Hepatocyte (in vitro differentiated cells): ENCODE measurements around the gene HS3ST5. TPM values are rescaled to one million over a fixed set of nuclear protein-coding genes. Genes with fewer than 3 reads are reported as not detected.

Experiments
- DNase-seq: peaks from one replicate; pipeline ENCODE4 v3.0.0-alpha.2; 2016; ENCODE audit warnings: low spot score
- H2AFZ ChIP-seq: fragments of 200-600 bp; sonication (generic); 2 replicates; pipeline ENCODE4 v1.6.0; 2016; ENCODE audit warnings: antibody characterized with exemption, mild to moderate bottlenecking
- H3K27ac ChIP-seq: fragments of 200-600 bp; sonication (generic); 2 replicates; pipeline ENCODE4 v1.5.1; 2016; ENCODE audit warnings: mild to moderate bottlenecking
- H3K27me3 ChIP-seq: fragments of 200-600 bp; sonication (generic); 2 replicates; pipeline ENCODE4 v1.6.1; 2016
- H3K36me3 ChIP-seq: fragments of 200-600 bp; sonication (generic); replicated peaks from 2 replicates; pipeline ENCODE4 v1.5.1; 2016; ENCODE audit warnings: low read depth; ENCODE audit not compliant: insufficient read depth
- H3K4me1 ChIP-seq: fragments of 200-600 bp; sonication (generic); 2 replicates; pipeline ENCODE4 v1.5.1; 2016; ENCODE audit warnings: mild to moderate bottlenecking, moderate library complexity; ENCODE audit not compliant: insufficient read depth
- H3K4me2 ChIP-seq: fragments of 200-600 bp; sonication (generic); 2 replicates; pipeline ENCODE4 v1.6.0; 2016
- H3K4me3 ChIP-seq: fragments of 200-600 bp; sonication (generic); 2 replicates; pipeline ENCODE4 v1.5.1; 2016; ENCODE audit warnings: mild to moderate bottlenecking
- H3K79me2 ChIP-seq: fragments of 200-600 bp; sonication (generic); 2 replicates; pipeline ENCODE4 v1.6.0; 2017; ENCODE audit warnings: mild to moderate bottlenecking
- H3K9me2 ChIP-seq: fragments of 200-600 bp; sonication (generic); replicated peaks from 2 replicates; pipeline ENCODE4 v1.6.0; 2017; ENCODE audit warnings: mild to moderate bottlenecking; ENCODE audit not compliant: insufficient read depth
- H3K9me3 ChIP-seq: fragments of 200-600 bp; sonication (generic); 2 replicates; pipeline ENCODE4 v1.5.1; 2016; ENCODE audit warnings: low read depth, mild to moderate bottlenecking
- H4K20me1 ChIP-seq: fragments of 200-600 bp; sonication (generic); 2 replicates; pipeline ENCODE4 v1.6.0; 2016; ENCODE audit warnings: mild to moderate bottlenecking; ENCODE audit not compliant: insufficient read depth, poor library complexity, severe bottlenecking
- EZH2 ChIP-seq: fragments of 200-600 bp; sonication (generic); IDR thresholded peaks from 2 replicates; pipeline ENCODE4 v1.6.1; 2016; ENCODE audit warnings: antibody characterized with exemption, mild to moderate bottlenecking, borderline replicate concordance
- EZH2phosphoT487 ChIP-seq: fragments of 200-600 bp; sonication (generic); IDR thresholded peaks from one replicate; pipeline ENCODE4 v1.6.1; 2018; ENCODE audit warnings: antibody characterized with exemption, mild to moderate bottlenecking, low read depth, moderate library complexity; ENCODE audit not compliant: unreplicated experiment, severe bottlenecking
- WGBS: methylation state at CpG from one replicate; pipeline ENCODE4 v1.1.6; 2016; ENCODE audit warnings: low lambda C conversion rate; ENCODE audit errors: missing lambda C conversion rate; 5-methylcytosine and 5-hydroxymethylcytosine counted together
- polyA plus RNA-seq: library from polyadenylated mRNA; unstranded; fragments of >200 nt; fragmentation: Nextera tagmentation; extraction: Ambion mirVana; gene quantifications from 2 replicates; pipeline ENCODE4 v1.2.1, GENCODE V29; 2016
- total RNA-seq: library from RNA; depleted of rRNA; stranded (reverse); fragments of >200 nt; gene quantifications from 2 replicates; pipeline ENCODE4 v1.2.3, GENCODE V29; 2014
- TF ChIP-seq, protein P1 (sequence below): fragments of 200-600 bp; sonication (generic); IDR thresholded peaks from 2 replicates; pipeline ENCODE4 v1.5.1; 2016; ENCODE audit warnings: antibody characterized with exemption, mild to moderate bottlenecking; ENCODE audit not compliant: poor library complexity

Gene HS3ST5
- total and polyA plus RNA-seq, 2 experiments from 2014 or later = 0.73 to 1.4 TPM

DNA sequence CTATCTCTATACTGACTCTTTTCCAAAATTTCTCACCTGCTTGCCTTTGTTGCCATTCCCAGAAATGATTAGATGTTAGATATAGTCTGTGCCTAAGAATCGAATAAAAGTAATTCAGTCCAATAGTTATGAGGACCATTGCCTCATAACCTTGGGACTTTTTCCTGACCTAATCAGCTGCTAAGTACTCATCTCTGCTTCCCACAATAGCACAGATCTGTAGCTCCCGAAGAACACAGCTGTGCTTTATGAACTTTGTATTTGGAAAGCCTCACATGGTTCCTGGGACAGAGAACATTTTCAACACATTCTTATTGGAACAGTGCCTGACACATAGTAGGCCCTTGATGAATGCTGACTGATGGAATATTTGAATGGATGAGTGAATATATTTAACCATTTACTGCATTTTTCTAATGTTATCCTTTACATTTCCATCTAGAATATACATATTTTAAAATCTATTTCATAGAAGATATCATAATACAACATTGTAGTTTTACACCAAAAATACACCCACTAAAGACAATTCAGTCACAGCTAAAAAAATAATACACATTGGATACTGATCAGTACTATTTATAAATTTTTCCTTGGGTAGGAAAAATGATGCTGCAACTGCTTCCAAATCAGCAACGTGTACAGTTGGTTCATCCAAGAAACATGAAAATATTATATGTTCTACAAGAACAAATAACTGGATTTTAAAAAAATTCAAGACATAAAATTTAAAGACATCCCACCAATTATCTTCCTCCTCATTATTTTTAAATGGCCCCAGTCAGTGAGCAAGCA lies 53.9 kb downstream of the HS3ST5 start:
- Histone ChIP-seq H3K36me3 (no peaks in the 10 kb centered on the region), H3K79me2 (no peaks in the 10 kb centered on the region), H2AFZ (no peak overlapping the region), H3K9me2 (no peaks in the 10 kb centered on the region), H3K9me3 (no peaks in the 10 kb centered on the region), H3K4me1 (no peaks in the 10 kb centered on the region), H3K4me3 (no peak overlapping the region), H3K4me2 (no peak overlapping the region), H3K27me3 (no peaks in the 10 kb centered on the region), H4K20me1 (no peaks in the 10 kb centered on the region), H3K27ac (no peak overlapping the region)
- 93% methylated on average over 3 of the region's 3 CpGs for WGBS
- no peak for DNase-seq
- TF ChIP-seq, protein P1, sequence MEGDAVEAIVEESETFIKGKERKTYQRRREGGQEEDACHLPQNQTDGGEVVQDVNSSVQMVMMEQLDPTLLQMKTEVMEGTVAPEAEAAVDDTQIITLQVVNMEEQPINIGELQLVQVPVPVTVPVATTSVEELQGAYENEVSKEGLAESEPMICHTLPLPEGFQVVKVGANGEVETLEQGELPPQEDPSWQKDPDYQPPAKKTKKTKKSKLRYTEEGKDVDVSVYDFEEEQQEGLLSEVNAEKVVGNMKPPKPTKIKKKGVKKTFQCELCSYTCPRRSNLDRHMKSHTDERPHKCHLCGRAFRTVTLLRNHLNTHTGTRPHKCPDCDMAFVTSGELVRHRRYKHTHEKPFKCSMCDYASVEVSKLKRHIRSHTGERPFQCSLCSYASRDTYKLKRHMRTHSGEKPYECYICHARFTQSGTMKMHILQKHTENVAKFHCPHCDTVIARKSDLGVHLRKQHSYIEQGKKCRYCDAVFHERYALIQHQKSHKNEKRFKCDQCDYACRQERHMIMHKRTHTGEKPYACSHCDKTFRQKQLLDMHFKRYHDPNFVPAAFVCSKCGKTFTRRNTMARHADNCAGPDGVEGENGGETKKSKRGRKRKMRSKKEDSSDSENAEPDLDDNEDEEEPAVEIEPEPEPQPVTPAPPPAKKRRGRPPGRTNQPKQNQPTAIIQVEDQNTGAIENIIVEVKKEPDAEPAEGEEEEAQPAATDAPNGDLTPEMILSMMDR = no peak
- TF ChIP-seq EZH2phosphoT487 (no peak), EZH2 (no peak)

DNA sequence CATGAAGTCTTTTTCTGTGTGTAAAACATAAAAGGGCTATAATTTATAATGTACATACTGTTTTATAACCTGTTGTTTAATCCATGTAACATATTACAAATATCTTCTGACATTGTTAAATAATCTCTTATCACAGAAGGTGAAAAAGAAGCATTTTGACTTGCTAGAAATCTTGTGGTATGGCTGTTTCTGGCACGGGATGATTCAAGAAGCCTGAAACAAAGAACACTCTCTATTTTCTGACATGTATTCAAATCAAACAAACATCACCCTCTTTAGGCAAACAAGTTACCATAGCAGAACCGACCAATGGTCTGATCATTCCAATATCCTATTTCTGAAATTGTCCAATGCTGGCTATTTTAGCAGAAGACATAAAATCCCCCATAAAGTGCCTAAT lies 55.4 kb downstream of the HS3ST5 start:
- Histone ChIP-seq H4K20me1 (no peaks in the 10 kb centered on the region), H3K4me3 (no peak overlapping the region), H3K27me3 (no peaks in the 10 kb centered on the region), H3K4me2 (no peak overlapping the region), H3K4me1 (no peaks in the 10 kb centered on the region), H3K27ac (no peak overlapping the region), H3K9me2 (no peaks in the 10 kb centered on the region), H3K36me3 (no peaks in the 10 kb centered on the region), H3K79me2 (no peaks in the 10 kb centered on the region), H3K9me3 (no peaks in the 10 kb centered on the region), H2AFZ (no peak overlapping the region)
- DNase-seq = no peak
- 68% methylated on average over 2 of the region's 2 CpGs for WGBS
- TF ChIP-seq EZH2phosphoT487 (no peak), EZH2 (no peak)
- TF ChIP-seq, protein P1 = no peak

- no peak overlapping the region for H3K4me3 ChIP-seq
- H2AFZ ChIP-seq = no peak overlapping the region
- WGBS = 87% methylated on average over 2 of the region's 2 CpGs
- TF ChIP-seq EZH2phosphoT487 (no peak), EZH2 (no peak)
- TF ChIP-seq, protein P1 = no peak
- no peaks in the 10 kb centered on the region for H3K79me2 ChIP-seq
- no peaks in the 10 kb centered on the region for H3K27me3 ChIP-seq
- no peaks in the 10 kb centered on the region for H3K9me3 ChIP-seq
- H4K20me1 ChIP-seq = no peaks in the 10 kb centered on the region
- no peaks in the 10 kb centered on the region for H3K36me3 ChIP-seq
- DNase-seq = no peak
- H3K4me2 ChIP-seq = no peak overlapping the region
- no peaks in the 10 kb centered on the region for H3K4me1 ChIP-seq
- H3K9me2 ChIP-seq = no peaks in the 10 kb centered on the region
- no peak overlapping the region for H3K27ac ChIP-seq
These were observed 56.6 kb downstream of the HS3ST5 start for GRCh38 chr6:114286211-114286610.
